Measurements from ENCODE around the gene PITPNM2.
A peak's percentile ranks its signal among the peaks of the same experiment; 100 is the strongest.
"Not testable (repeated sequence)": the region's sequence is repeated elsewhere in the genome, so short reads cannot be mapped to it uniquely, and the experiment has no call there.

PITPNM2 gene

GRCh38 chr12:123109319-123109772 is 41.5 kb downstream of the PITPNM2 start:
- CTCF ChIA-PET, result interaction anchor here (1.5 to 3.7 kb wide), 3 partner anchors 10 to 129 kb away, joined by 3 to 12 read pairs (median 5); no protein-coding TSS in a partner anchor
- no peak for TF ChIP-seq CTCF (IDR thresholded peaks at IDR 0.05; ENCODE audit: control extremely low read depth, extremely low read depth, low read depth, missing control alignments)
- POLR2A ChIA-PET, result no interaction called here
- no peak for DNase-seq (ENCODE audit: extremely low spot score)

GRCh38 chr12:123108682-123109066 is 42.2 kb downstream of the PITPNM2 start:
- no peak for DNase-seq (ENCODE audit: extremely low spot score)
- TF ChIP-seq CTCF (IDR thresholded peaks at IDR 0.05; ENCODE audit: control extremely low read depth, extremely low read depth, low read depth, missing control alignments), result no peak
- CTCF ChIA-PET, result interaction anchor here (1.5 to 3.7 kb wide), 3 partner anchors 11 to 130 kb away, joined by 3 to 12 read pairs (median 5); no protein-coding TSS in a partner anchor
- POLR2A ChIA-PET, result no interaction called here

- no peak for DNase-seq (ENCODE audit: extremely low spot score)
- CTCF ChIA-PET, result interaction anchor here (1.5 to 3.7 kb wide), 3 partner anchors 11 to 130 kb away, joined by 3 to 12 read pairs (median 5); no protein-coding TSS in a partner anchor
- POLR2A ChIA-PET, result no interaction called here
- no peak for TF ChIP-seq CTCF (IDR thresholded peaks at IDR 0.05; ENCODE audit: control extremely low read depth, extremely low read depth, low read depth, missing control alignments)
These were observed 42.8 kb downstream of the PITPNM2 start for GRCh38 chr12:123107926-123108681.

- ChIA-PET POLR2A (interaction anchor here (2.7 kb wide), 1 partner anchor 126 kb away, joined by 8 read pairs; the partner anchor contains the start of genes MPHOSPH9 and MTRFR), CTCF (interaction anchor here (1.0 to 1.5 kb wide), 6 partner anchors 10 to 126 kb away, joined by 3 to 6 read pairs (median 4); partner anchors contain the start of genes MPHOSPH9 and MTRFR)
- DNase-seq (ENCODE audit: extremely low spot score), result peak; percentile 65
- TF ChIP-seq CTCF (IDR thresholded peaks at IDR 0.05; ENCODE audit: control extremely low read depth, extremely low read depth, low read depth, missing control alignments), result no peak
These were observed 44.1 kb downstream of the PITPNM2 start for GRCh38 chr12:123106640-123107359.

GRCh38 chr12:123105211-123105826 is 45.6 kb downstream of the PITPNM2 start:
- ChIA-PET CTCF (interaction anchor here (1.1 to 1.6 kb wide), 5 partner anchors 10 to 25 kb away, joined by 3 to 4 read pairs (median 3); no protein-coding TSS in a partner anchor), POLR2A (interaction anchor here (2.7 kb wide), 1 partner anchor 127 kb away, joined by 8 read pairs; the partner anchor contains the start of genes MPHOSPH9 and MTRFR)
- no peak for DNase-seq (ENCODE audit: extremely low spot score)
- TF ChIP-seq CTCF (IDR thresholded peaks at IDR 0.05; ENCODE audit: control extremely low read depth, extremely low read depth, low read depth, missing control alignments), result no peak

GRCh38 chr12:123104809-123105208 is 46.1 kb downstream of the PITPNM2 start:
- CTCF ChIA-PET, result interaction anchor here (1.2 to 1.6 kb wide), 3 partner anchors 10 to 12 kb away, joined by 3 to 4 read pairs (median 3); no protein-coding TSS in a partner anchor
- no peak for TF ChIP-seq CTCF (IDR thresholded peaks at IDR 0.05; ENCODE audit: control extremely low read depth, extremely low read depth, low read depth, missing control alignments)
- POLR2A ChIA-PET, result interaction anchor here (2.7 kb wide), 1 partner anchor 128 kb away, joined by 8 read pairs; the partner anchor contains the start of genes MPHOSPH9 and MTRFR
- no peak for DNase-seq (ENCODE audit: extremely low spot score)

GRCh38 chr12:123104094-123104493 is 46.8 kb downstream of the PITPNM2 start:
- POLR2A ChIA-PET; CTCF ChIA-PET; DNase-seq (ENCODE audit: extremely low spot score): not testable (repeated sequence)

Measured in GM10248 (cell line).